Transverse colon (tissue), 4 donors: ENCODE measurements around the gene PDE6D. TPM values are rescaled to one million over a fixed set of nuclear protein-coding genes. Genes with fewer than 3 reads are reported as not detected.

Experiments
- DNase-seq: peaks from one replicate; pipeline ENCODE4 v3.0.0-alpha.2; 2019
- H3K27ac ChIP-seq, 4 donors: fragments of 200-600 bp; sonication (generic); 2 replicates each; pipeline ENCODE4 v1.5.1; 2016 to 2018; ENCODE audit warnings: inconsistent platforms in 4 of 4
- H3K27me3 ChIP-seq: fragments of 200-600 bp; sonication (generic); 2 replicates; pipeline ENCODE4 v1.5.1; 2017; ENCODE audit warnings: inconsistent platforms
- H3K36me3 ChIP-seq, 4 donors: fragments of 200-600 bp; sonication (generic); 2 replicates each; pipeline ENCODE4 v1.5.1; 2017 to 2019; ENCODE audit warnings: inconsistent platforms in 4 of 4
- H3K4me1 ChIP-seq, 4 donors: fragments of 200-600 bp; sonication (generic); 2 replicates each; pipeline ENCODE4 v1.5.1; 2017 to 2020; ENCODE audit warnings: inconsistent platforms in 4 of 4
- H3K4me3 ChIP-seq, 4 donors: fragments of 200-600 bp; sonication (generic); 1 replicate in 1 of 4; 2 replicates in 3 of 4; pipeline versions ENCODE4 v1.5.1 to v1.6.1; 2017 to 2019; ENCODE audit warnings: inconsistent platforms in 4 of 4
- H3K9me3 ChIP-seq, 2 donors: fragments of 200-600 bp; sonication (generic); 2 replicates each; pipeline ENCODE4 v1.5.1; 2017 to 2019; ENCODE audit warnings: inconsistent platforms in 2 of 2
- EP300 ChIP-seq: sonication (generic); formaldehyde crosslinking; IDR thresholded peaks from one replicate; pipeline ENCODE4 v1.6.1; 2017; ENCODE audit warnings: antibody characterized with exemption, low read depth
- POLR2A ChIP-seq: fragments of 450-650 bp; IDR thresholded peaks from one replicate; pipeline ENCODE4 v1.6.1; 2016; ENCODE audit warnings: antibody characterized with exemption, mild to moderate bottlenecking, moderate library complexity
- POLR2AphosphoS5 ChIP-seq, 3 donors: sonication (generic); formaldehyde crosslinking; IDR thresholded peaks; one replicate each; pipeline ENCODE4 v1.6.1; 2016; ENCODE audit warnings: antibody characterized with exemption in 3 of 3
- WGBS, 2 donors: methylation state at CpG; one replicate each; pipeline ENCODE4 v1.1.5; 2018; ENCODE audit warnings: low coverage in 1 of 2; 5-methylcytosine and 5-hydroxymethylcytosine counted together
- in situ Hi-C, 4 donors: fragments of 200-750 bp; cut with MboI; loops; one replicate each; pipeline versions ENCODE4 v1.15.0 to v1.15.1; 2017; ENCODE audit warnings: low sequenced_read_pairs in 3 of 4, low pct_ligation_motif_present in 1 of 4, low pct_unique_long_range_greater_than_20kb in 1 of 4
- intact Hi-C: fragments of 100-400 bp; cut with DNase I; formaldehyde crosslinking; loops from one replicate; pipeline ENCODE4 v1.15.1; 2023; ENCODE audit warnings: low total_unique reads
- total RNA-seq, 4 donors: library from RNA; depleted of rRNA; stranded (reverse); fragments of >200 nt; gene quantifications; one replicate each; pipeline ENCODE4 v1.1.0, GENCODE V29; 2016
- TF ChIP-seq, protein P1 (sequence below), 5 experiments: fragments of 200-600 bp in 3 of 5; fragments of 450-650 bp in 2 of 5; sonication (generic) in 3 of 5; IDR thresholded peaks; 1 replicate in 2 of 5; 2 replicates in 3 of 5; pipeline ENCODE4 v1.5.1; 2016 to 2017; ENCODE audit warnings: antibody characterized with exemption in 5 of 5, inconsistent platforms in 3 of 5, mild to moderate bottlenecking in 2 of 5, moderate library complexity in 1 of 5

Gene PDE6D
- total RNA-seq, 4 donors from 2014 or later = 4.8 to 34.1 (median 20.7) TPM

- H3K9me3 ChIP-seq = no peaks in the 10 kb centered on the region
- no peak for DNase-seq
- no peaks in the 10 kb centered on the region for H3K36me3 ChIP-seq
- H3K27me3 ChIP-seq = no peaks in the 10 kb centered on the region
- no peak overlapping the region for H3K4me3 ChIP-seq
- no peak overlapping the region for H3K27ac ChIP-seq
- 92 to 94% methylated on average over 5 to 11 of the region's 11 CpGs for WGBS, 2 donors
- TF ChIP-seq, protein P1, sequence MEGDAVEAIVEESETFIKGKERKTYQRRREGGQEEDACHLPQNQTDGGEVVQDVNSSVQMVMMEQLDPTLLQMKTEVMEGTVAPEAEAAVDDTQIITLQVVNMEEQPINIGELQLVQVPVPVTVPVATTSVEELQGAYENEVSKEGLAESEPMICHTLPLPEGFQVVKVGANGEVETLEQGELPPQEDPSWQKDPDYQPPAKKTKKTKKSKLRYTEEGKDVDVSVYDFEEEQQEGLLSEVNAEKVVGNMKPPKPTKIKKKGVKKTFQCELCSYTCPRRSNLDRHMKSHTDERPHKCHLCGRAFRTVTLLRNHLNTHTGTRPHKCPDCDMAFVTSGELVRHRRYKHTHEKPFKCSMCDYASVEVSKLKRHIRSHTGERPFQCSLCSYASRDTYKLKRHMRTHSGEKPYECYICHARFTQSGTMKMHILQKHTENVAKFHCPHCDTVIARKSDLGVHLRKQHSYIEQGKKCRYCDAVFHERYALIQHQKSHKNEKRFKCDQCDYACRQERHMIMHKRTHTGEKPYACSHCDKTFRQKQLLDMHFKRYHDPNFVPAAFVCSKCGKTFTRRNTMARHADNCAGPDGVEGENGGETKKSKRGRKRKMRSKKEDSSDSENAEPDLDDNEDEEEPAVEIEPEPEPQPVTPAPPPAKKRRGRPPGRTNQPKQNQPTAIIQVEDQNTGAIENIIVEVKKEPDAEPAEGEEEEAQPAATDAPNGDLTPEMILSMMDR (IDR thresholded peaks at IDR 0.05) = no peak
- TF ChIP-seq POLR2A (no peak), POLR2AphosphoS5 (IDR thresholded peaks at IDR 0.05) (no peak), EP300 (no peak)
- peaks cover 3 to 24% (median 5%) of the 10 kb centered on the region in 4 donors for H3K4me1 ChIP-seq
- intact Hi-C loops (no loop called here), in situ Hi-C loops (no loop called here)
Measured at GRCh38 chr2:231686192-231687100, 94.6 kb downstream of the PDE6D start.

- in situ Hi-C loops (no loop called here), intact Hi-C loops (no loop called here)
- H3K27ac ChIP-seq = no peak overlapping the region
- TF ChIP-seq POLR2AphosphoS5 (IDR thresholded peaks at IDR 0.05) (no peak), EP300 (no peak), POLR2A (no peak)
- TF ChIP-seq, protein P1 (IDR thresholded peaks at IDR 0.05) = no peak
- H3K36me3 ChIP-seq = no peaks in the 10 kb centered on the region
- H3K4me3 ChIP-seq = no peak overlapping the region
- no peaks in the 10 kb centered on the region for H3K9me3 ChIP-seq
- no peak for DNase-seq
- no peaks in the 10 kb centered on the region for H3K27me3 ChIP-seq
- 67 to 86% methylated on average over 1 to 20 of the region's 20 CpGs for WGBS, 2 donors
- H3K4me1 ChIP-seq = peaks cover 5 to 30% (median 10%) of the 10 kb centered on the region in 4 donors
Measured at GRCh38 chr2:231685349-231686191, 95.5 kb downstream of the PDE6D start.

DNA sequence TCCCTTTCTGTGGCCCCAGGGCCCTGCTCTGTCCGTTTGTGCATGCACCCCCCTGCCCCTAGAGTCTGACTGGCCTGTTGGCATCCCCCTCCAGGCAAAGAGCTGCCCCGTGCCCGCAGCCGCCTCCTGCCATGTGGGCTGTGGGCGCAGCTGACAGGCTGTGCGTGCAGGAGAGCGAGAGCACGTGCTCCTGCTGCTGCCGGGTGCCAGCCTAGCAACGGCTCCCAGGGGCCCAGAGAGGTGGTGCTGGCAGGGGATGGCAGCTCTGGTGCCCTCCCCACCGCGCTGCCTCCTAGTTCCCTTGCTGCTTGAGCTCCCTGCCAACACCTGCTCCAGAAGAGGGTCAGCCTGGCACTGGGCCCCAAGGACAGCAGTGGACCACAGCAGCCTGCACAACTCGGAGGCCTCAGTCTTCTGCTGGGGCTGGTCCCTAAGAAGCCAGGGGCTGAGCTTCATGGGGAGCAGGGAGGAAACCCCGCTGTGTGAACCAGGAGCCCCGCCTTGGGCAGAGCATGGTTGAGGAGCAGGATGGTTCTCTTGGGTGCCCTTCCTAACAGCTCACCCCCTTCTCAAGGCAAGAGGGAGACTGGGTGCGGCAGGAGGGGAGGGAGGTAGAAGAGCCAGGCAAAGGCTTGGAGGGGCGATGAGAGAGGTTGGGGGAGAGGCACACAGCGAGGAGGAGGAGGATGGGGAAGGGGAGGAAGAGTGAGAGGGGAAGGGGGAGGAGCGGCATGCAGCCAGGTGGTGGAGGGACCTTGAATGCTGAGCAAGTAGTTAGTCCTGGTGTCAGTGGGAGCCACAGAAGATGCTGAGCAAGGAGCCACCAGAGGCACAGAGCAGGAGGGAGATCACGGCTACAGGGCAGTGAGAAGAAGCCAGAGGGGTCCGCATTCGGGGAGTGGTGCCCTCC is 96.5 kb downstream of the PDE6D start:
- in situ Hi-C loops = no loop called here

More for the DNA sequence above, 96.5 kb downstream of the PDE6D start:
- TF ChIP-seq POLR2AphosphoS5 (IDR thresholded peaks at IDR 0.05) (no peak), EP300 (no peak), POLR2A (no peak)
- TF ChIP-seq, protein P1 (IDR thresholded peaks at IDR 0.05) = no peak
- DNase-seq = no peak
- intact Hi-C loops = no loop called here
- Histone ChIP-seq H3K36me3 (no peaks in the 10 kb centered on the region), H3K27me3 (no peaks in the 10 kb centered on the region), H3K27ac (no peak overlapping the region), H3K4me3 (no peak overlapping the region), H3K9me3 (no peaks in the 10 kb centered on the region), H3K4me1 (peaks cover 5 to 35% (median 17%) of the 10 kb centered on the region in 4 donors)
- 40 to 80% methylated on average over 1 to 21 of the region's 22 CpGs for WGBS, 2 donors
